ENCODE measurements around the gene CDC14A.

Gene CDC14A

DNA sequence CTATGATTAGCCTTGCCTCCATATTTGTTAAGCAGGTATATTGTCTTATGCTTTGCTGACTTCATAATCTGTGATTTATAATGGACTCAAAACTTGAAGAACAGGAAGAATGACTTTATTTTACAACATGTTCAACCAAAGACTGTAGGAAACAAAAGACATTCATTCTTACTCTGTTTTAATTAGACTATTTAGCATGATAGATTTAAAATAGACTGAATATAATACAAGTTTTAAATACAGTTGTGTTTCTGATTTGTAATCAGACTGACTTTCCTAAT lies 63.1 kb downstream of the CDC14A start:
- H3K27me3 ChIP-seq (ENCODE audit: control insufficient read depth, insufficient read depth, low read length) = no peaks in the 10 kb centered on the region
- H3K4me3 ChIP-seq (ENCODE audit: low read depth, low read length) = no peak overlapping the region
- H3K4me1 ChIP-seq (ENCODE audit: control insufficient read depth, insufficient read depth, low read length) = peaks cover 5% of the 10 kb centered on the region
- H3K9me3 ChIP-seq (ENCODE audit: control insufficient read depth, insufficient read depth, low read length) = no peaks in the 10 kb centered on the region
- H3K36me3 ChIP-seq (ENCODE audit: control insufficient read depth, insufficient read depth, low read length) = no peaks in the 10 kb centered on the region
- H3K9ac ChIP-seq (ENCODE audit: low read depth, low read length) = no peak overlapping the region

DNA sequence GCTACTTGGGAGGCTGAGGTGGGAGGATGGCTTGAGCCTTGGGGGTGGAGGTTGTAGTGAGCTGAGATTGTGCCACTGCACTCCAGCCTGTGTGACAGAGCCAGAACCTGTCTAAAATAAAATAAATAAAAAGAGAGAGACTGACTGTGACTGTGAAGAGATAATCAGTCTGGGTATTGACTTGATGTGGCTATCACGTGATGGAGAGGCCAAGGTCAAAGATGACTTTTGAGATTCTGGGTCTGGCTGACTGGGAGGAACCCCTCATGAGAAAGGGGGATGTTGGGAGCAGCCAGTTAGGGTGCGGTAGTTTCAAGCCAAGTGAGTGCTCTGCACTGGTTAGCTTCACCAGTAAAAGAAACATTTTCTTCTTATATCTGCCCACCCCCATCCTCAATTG lies 66.8 kb downstream of the CDC14A start:
- Histone ChIP-seq H3K9me3 (ENCODE audit: control insufficient read depth, insufficient read depth, low read length) (no peaks in the 10 kb centered on the region), H3K9ac (ENCODE audit: low read depth, low read length) (no peak overlapping the region), H3K36me3 (ENCODE audit: control insufficient read depth, insufficient read depth, low read length) (no peaks in the 10 kb centered on the region), H3K4me1 (ENCODE audit: control insufficient read depth, insufficient read depth, low read length) (peaks cover 8% of the 10 kb centered on the region), H3K27me3 (ENCODE audit: control insufficient read depth, insufficient read depth, low read length) (no peaks in the 10 kb centered on the region), H3K4me3 (ENCODE audit: low read depth, low read length) (no peak overlapping the region)

DNA sequence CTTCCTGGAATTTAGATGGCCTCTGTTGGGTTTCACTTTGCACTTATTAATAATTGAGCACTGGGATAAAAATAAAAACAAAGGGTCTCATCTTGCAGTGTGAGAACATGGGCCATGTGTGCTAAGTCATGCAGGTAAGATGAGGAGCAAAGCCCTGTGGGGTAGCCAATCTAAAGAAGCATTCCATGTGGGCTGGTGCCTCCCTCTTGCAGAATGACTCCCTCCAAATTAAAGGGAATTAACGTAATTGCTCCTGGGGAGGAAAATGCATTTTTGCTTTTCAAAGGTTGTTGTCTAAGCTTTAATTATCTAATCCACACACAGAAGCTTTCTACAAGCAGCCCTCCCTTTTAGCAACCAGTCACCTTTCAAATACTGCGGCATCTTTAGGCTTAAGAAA lies 69.8 kb downstream of the CDC14A start:
- no peaks in the 10 kb centered on the region for H3K36me3 ChIP-seq (ENCODE audit: control insufficient read depth, insufficient read depth, low read length)
- no peaks in the 10 kb centered on the region for H3K27me3 ChIP-seq (ENCODE audit: control insufficient read depth, insufficient read depth, low read length)
- no peak overlapping the region for H3K9ac ChIP-seq (ENCODE audit: low read depth, low read length)
- H3K9me3 ChIP-seq (ENCODE audit: control insufficient read depth, insufficient read depth, low read length) = no peaks in the 10 kb centered on the region
- peaks cover 8% of the 10 kb centered on the region for H3K4me1 ChIP-seq (ENCODE audit: control insufficient read depth, insufficient read depth, low read length)
- H3K4me3 ChIP-seq (ENCODE audit: low read depth, low read length) = no peak overlapping the region

DNA sequence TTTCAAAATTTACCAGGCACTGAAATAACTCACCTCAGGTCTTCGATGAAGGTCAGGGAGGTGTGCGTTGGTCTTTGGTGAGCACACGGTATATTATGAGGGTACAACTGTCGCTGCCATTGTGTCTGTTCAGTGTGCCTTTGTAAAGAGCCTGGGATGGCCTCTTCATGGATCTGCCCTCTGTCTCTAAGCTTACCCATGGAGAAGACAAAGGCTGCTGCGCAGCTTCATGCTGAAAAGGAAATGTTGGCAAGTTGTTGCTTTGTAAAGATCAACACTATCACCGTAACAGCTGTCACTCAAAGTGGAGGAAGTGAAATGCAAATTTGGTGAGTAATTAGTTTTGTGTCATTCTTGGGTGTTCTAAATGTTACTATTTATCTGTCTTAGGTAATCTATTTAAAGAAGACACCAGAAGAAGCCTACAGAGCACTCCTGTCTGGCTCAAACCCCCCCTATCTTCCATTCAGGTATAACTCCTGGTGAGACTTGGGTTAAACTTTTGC lies 71.6 kb downstream of the CDC14A start:
- Histone ChIP-seq H3K36me3 (ENCODE audit: control insufficient read depth, insufficient read depth, low read length) (no peaks in the 10 kb centered on the region), H3K27me3 (ENCODE audit: control insufficient read depth, insufficient read depth, low read length) (no peaks in the 10 kb centered on the region), H3K4me3 (ENCODE audit: low read depth, low read length) (no peak overlapping the region), H3K4me1 (ENCODE audit: control insufficient read depth, insufficient read depth, low read length) (peaks cover 8% of the 10 kb centered on the region), H3K9ac (ENCODE audit: low read depth, low read length) (no peak overlapping the region), H3K9me3 (ENCODE audit: control insufficient read depth, insufficient read depth, low read length) (no peaks in the 10 kb centered on the region)

- no peaks in the 10 kb centered on the region for H3K27me3 ChIP-seq (ENCODE audit: control insufficient read depth, insufficient read depth, low read length)
These were observed 75.9 kb downstream of the CDC14A start for GRCh38 chr1:100428160-100428559.

DNA sequence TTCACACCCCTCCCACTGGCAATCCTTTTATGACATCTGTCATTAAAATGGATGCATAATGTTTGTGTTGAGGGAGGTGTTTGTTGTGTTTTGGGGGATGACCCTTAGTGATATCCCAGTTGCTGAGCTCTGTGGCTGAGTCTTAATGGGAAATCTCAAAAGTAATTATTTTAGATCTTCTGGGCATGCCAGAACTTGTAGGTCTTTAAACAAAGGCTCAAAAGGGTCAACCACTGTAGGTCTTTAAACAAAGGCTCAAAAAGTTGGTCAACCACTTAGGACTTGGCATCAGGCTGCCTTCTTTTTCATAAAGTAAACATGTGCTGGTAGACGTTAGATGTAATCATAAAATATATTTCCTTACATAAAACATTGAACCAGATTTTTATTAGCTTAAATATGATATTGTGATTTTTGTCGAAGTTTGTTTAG lies 78.0 kb downstream of the CDC14A start:
- Histone ChIP-seq H3K9me3 (ENCODE audit: control insufficient read depth, insufficient read depth, low read length) (no peaks in the 10 kb centered on the region), H3K27me3 (ENCODE audit: control insufficient read depth, insufficient read depth, low read length) (no peaks in the 10 kb centered on the region), H3K4me1 (ENCODE audit: control insufficient read depth, insufficient read depth, low read length) (peaks cover 6% of the 10 kb centered on the region), H3K4me3 (ENCODE audit: low read depth, low read length) (no peak overlapping the region), H3K9ac (ENCODE audit: low read depth, low read length) (no peak overlapping the region), H3K36me3 (ENCODE audit: control insufficient read depth, insufficient read depth, low read length) (no peaks in the 10 kb centered on the region)

More at GRCh38 chr1:100428160-100428559, 75.9 kb downstream of the CDC14A start:
- no peak overlapping the region for H3K9ac ChIP-seq (ENCODE audit: low read depth, low read length)
- no peaks in the 10 kb centered on the region for H3K36me3 ChIP-seq (ENCODE audit: control insufficient read depth, insufficient read depth, low read length)
- H3K4me1 ChIP-seq (ENCODE audit: control insufficient read depth, insufficient read depth, low read length) = no peaks in the 10 kb centered on the region
- no peak overlapping the region for H3K4me3 ChIP-seq (ENCODE audit: low read depth, low read length)
- no peaks in the 10 kb centered on the region for H3K9me3 ChIP-seq (ENCODE audit: control insufficient read depth, insufficient read depth, low read length)

GRCh38 chr1:100431954-100432353 lies 79.6 kb downstream of the CDC14A start:
- Histone ChIP-seq H3K9me3 (ENCODE audit: control insufficient read depth, insufficient read depth, low read length) (no peaks in the 10 kb centered on the region), H3K9ac (ENCODE audit: low read depth, low read length) (no peak overlapping the region), H3K27me3 (ENCODE audit: control insufficient read depth, insufficient read depth, low read length) (no peaks in the 10 kb centered on the region), H3K4me1 (ENCODE audit: control insufficient read depth, insufficient read depth, low read length) (peaks cover 8% of the 10 kb centered on the region), H3K4me3 (ENCODE audit: low read depth, low read length) (no peak overlapping the region), H3K36me3 (ENCODE audit: control insufficient read depth, insufficient read depth, low read length) (no peaks in the 10 kb centered on the region)

DNA sequence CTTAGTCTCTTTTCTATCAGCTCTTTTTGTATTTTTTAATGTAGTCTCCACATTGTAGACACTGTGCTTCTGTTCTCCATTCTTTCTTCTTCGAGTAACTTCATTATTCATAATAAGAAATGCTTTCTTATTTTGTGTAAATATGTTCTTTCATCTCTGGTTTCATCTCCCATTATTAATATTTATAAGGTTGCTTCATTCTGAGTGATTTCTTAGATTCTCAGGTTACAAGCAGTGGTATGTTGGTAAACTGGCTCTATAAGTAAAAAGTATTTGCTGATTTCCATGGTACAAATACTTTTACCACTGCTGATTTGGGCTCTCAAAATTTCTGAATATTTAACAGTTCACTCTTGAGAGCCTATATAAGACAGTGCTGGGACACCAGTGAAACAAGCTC lies 81.3 kb downstream of the CDC14A start:
- Histone ChIP-seq H3K9me3 (ENCODE audit: control insufficient read depth, insufficient read depth, low read length) (no peaks in the 10 kb centered on the region), H3K4me3 (ENCODE audit: low read depth, low read length) (no peak overlapping the region), H3K9ac (ENCODE audit: low read depth, low read length) (no peak overlapping the region), H3K36me3 (ENCODE audit: control insufficient read depth, insufficient read depth, low read length) (no peaks in the 10 kb centered on the region), H3K4me1 (ENCODE audit: control insufficient read depth, insufficient read depth, low read length) (peaks cover 15% of the 10 kb centered on the region), H3K27me3 (ENCODE audit: control insufficient read depth, insufficient read depth, low read length) (no peaks in the 10 kb centered on the region)

- no peaks in the 10 kb centered on the region for H3K27me3 ChIP-seq (ENCODE audit: control insufficient read depth, insufficient read depth, low read length)
- peaks cover 15% of the 10 kb centered on the region for H3K4me1 ChIP-seq (ENCODE audit: control insufficient read depth, insufficient read depth, low read length)
- H3K36me3 ChIP-seq (ENCODE audit: control insufficient read depth, insufficient read depth, low read length) = no peaks in the 10 kb centered on the region
- no peak overlapping the region for H3K9ac ChIP-seq (ENCODE audit: low read depth, low read length)
- no peak overlapping the region for H3K4me3 ChIP-seq (ENCODE audit: low read depth, low read length)
- no peaks in the 10 kb centered on the region for H3K9me3 ChIP-seq (ENCODE audit: control insufficient read depth, insufficient read depth, low read length)
These were observed 82.5 kb downstream of the CDC14A start for GRCh38 chr1:100434831-100435230.

- Histone ChIP-seq H3K9me3 (ENCODE audit: control insufficient read depth, insufficient read depth, low read length) (no peaks in the 10 kb centered on the region), H3K4me3 (ENCODE audit: low read depth, low read length) (no peak overlapping the region), H3K9ac (ENCODE audit: low read depth, low read length) (no peak overlapping the region), H3K36me3 (ENCODE audit: control insufficient read depth, insufficient read depth, low read length) (no peaks in the 10 kb centered on the region), H3K4me1 (ENCODE audit: control insufficient read depth, insufficient read depth, low read length) (peaks cover 19% of the 10 kb centered on the region), H3K27me3 (ENCODE audit: control insufficient read depth, insufficient read depth, low read length) (no peaks in the 10 kb centered on the region)
These were observed 86.1 kb downstream of the CDC14A start for GRCh38 chr1:100438375-100438774.

GRCh38 chr1:100438789-100439188 lies 86.5 kb downstream of the CDC14A start:
- Histone ChIP-seq H3K9ac (ENCODE audit: low read depth, low read length) (no peak overlapping the region), H3K36me3 (ENCODE audit: control insufficient read depth, insufficient read depth, low read length) (no peaks in the 10 kb centered on the region)

GRCh38 chr1:100440075-100440809 lies 87.9 kb downstream of the CDC14A start:
- Histone ChIP-seq H3K9me3 (ENCODE audit: control insufficient read depth, insufficient read depth, low read length) (no peaks in the 10 kb centered on the region), H3K9ac (ENCODE audit: low read depth, low read length) (no peak overlapping the region), H3K27me3 (ENCODE audit: control insufficient read depth, insufficient read depth, low read length) (no peaks in the 10 kb centered on the region), H3K4me3 (ENCODE audit: low read depth, low read length) (no peak overlapping the region), H3K4me1 (ENCODE audit: control insufficient read depth, insufficient read depth, low read length) (peaks cover 13% of the 10 kb centered on the region), H3K36me3 (ENCODE audit: control insufficient read depth, insufficient read depth, low read length) (no peaks in the 10 kb centered on the region)

More at GRCh38 chr1:100438789-100439188, 86.5 kb downstream of the CDC14A start:
- H3K27me3 ChIP-seq (ENCODE audit: control insufficient read depth, insufficient read depth, low read length) = no peaks in the 10 kb centered on the region
- no peaks in the 10 kb centered on the region for H3K9me3 ChIP-seq (ENCODE audit: control insufficient read depth, insufficient read depth, low read length)
- H3K4me3 ChIP-seq (ENCODE audit: low read depth, low read length) = no peak overlapping the region
- H3K4me1 ChIP-seq (ENCODE audit: control insufficient read depth, insufficient read depth, low read length) = peaks cover 19% of the 10 kb centered on the region
